Activated CD4-positive, alpha-beta T cell treated with anti-CD3 and anti-CD28 coated beads, Interleukin-2, amount 50 U/mL, for 48 hours (primary cell): Measurements from ENCODE around the gene CCDC186.

ENCODE experiments used
- DNase-seq, 2 experiments: peaks; one replicate each; pipeline ENCODE4 v3.0.0-alpha.2; 2020

The CCDC186 gene

GRCh38 chr10:114173921-114174694 is at the start of gene CCDC186:
Gene CCDC186 (minus strand): TSS chr10:114174203. CDS start chr10:114163268, 10,935 bp downstream.
- peak; percentile 98 for DNase-seq

GRCh38 chr10:114223066-114223465 is 49.1 kb upstream of the CCDC186 start:
- DNase-seq, result no peak

GRCh38 chr10:114221235-114221634 is 47.2 kb upstream of the CCDC186 start:
- no peak for DNase-seq

- DNase-seq, result no peak
Observed at GRCh38 chr10:114220281-114220680, 46.3 kb upstream of the CCDC186 start.

GRCh38 chr10:114215033-114215432 is 41.0 kb upstream of the CCDC186 start:
- no peak for DNase-seq

- no peak for DNase-seq
Observed at GRCh38 chr10:114212153-114212552, 38.1 kb upstream of the CCDC186 start.

GRCh38 chr10:114208351-114208750 is 34.3 kb upstream of the CCDC186 start:
- no peak for DNase-seq

GRCh38 chr10:114207349-114207748 is 33.3 kb upstream of the CCDC186 start:
- DNase-seq, result no peak

GRCh38 chr10:114206902-114207301 is 32.9 kb upstream of the CCDC186 start:
- no peak for DNase-seq

GRCh38 chr10:114202812-114203211 is 28.8 kb upstream of the CCDC186 start:
- DNase-seq, result no peak

- DNase-seq, result no peak
Observed at GRCh38 chr10:114199239-114199638, 25.2 kb upstream of the CCDC186 start.

GRCh38 chr10:114195079-114195478 is 21.1 kb upstream of the CCDC186 start:
- DNase-seq, result no peak

GRCh38 chr10:114189700-114190099 is 15.7 kb upstream of the CCDC186 start:
- DNase-seq, result no peak

- DNase-seq, result no peak
Observed at GRCh38 chr10:114188900-114189299, 14.9 kb upstream of the CCDC186 start.

- DNase-seq, result no peak
Observed at GRCh38 chr10:114188001-114188400, 14.0 kb upstream of the CCDC186 start.

- no peak for DNase-seq
Observed at GRCh38 chr10:114184276-114184675, 10.3 kb upstream of the CCDC186 start.

GRCh38 chr10:114183563-114183962 is 9.6 kb upstream of the CCDC186 start:
- no peak for DNase-seq

- no peak for DNase-seq
Observed at GRCh38 chr10:114181971-114182370, 8.0 kb upstream of the CCDC186 start.

GRCh38 chr10:114180937-114181336 is 6.9 kb upstream of the CCDC186 start:
- no peak for DNase-seq

- DNase-seq, result no peak
Observed at GRCh38 chr10:114179747-114180146, 5.7 kb upstream of the CCDC186 start.

- DNase-seq, result no peak
Observed at GRCh38 chr10:114179148-114179547, 5.1 kb upstream of the CCDC186 start, which contains the start of gene TDRD1. Gene TDRD1 (plus strand): TSS chr10:114179353. CDS start chr10:114187832, 8,479 bp downstream.

- no peak for DNase-seq
Observed at GRCh38 chr10:114176511-114176910, 2.5 kb upstream of the CCDC186 start.

GRCh38 chr10:114175667-114176066 is 1.7 kb upstream of the CCDC186 start:
- DNase-seq, result no peak

GRCh38 chr10:114174695-114175188 is 739 bp upstream of the CCDC186 start:
- DNase-seq, result no peak

- DNase-seq, result no peak
Observed at GRCh38 chr10:114173603-114173920, 441 bp downstream of the CCDC186 start.
